Psoas muscle (tissue), 8 donors: ENCODE results near the gene NT5DC1. TPM values are rescaled to one million over a fixed set of nuclear protein-coding genes. Genes with fewer than 3 reads are reported as not detected.

ENCODE experiments used
- ATAC-seq, 4 donors: fragments of 200-7000 bp; cut with Tn5 transposase; one replicate each; pipeline ENCODE4 v1.9.1; 2020; ENCODE audit warnings: moderate library complexity in 3 of 4, mild to moderate bottlenecking in 2 of 4
- DNase-seq, 2 donors: peaks; one replicate each; pipeline ENCODE4 v3.0.0-alpha.2; 2020
- H3K27ac ChIP-seq: fragments of 200-600 bp; one replicate; pipeline ENCODE4 v1.8.0; 2022
- H3K27me3 ChIP-seq, 3 donors: fragments of 200-600 bp in 1 of 3; one replicate each; pipeline versions ENCODE4 v1.6.1 to v1.8.0; 2013 to 2022; ENCODE audit warnings: low read length in 2 of 3, mild to moderate bottlenecking in 2 of 3, moderate library complexity in 1 of 3; ENCODE audit not compliant: insufficient read depth in 3 of 3
- H3K36me3 ChIP-seq, 2 donors: fragments of 200-600 bp in 1 of 2; one replicate each; pipeline versions ENCODE4 v1.6.1 to v1.8.0; 2013 to 2022; ENCODE audit warnings: low read depth in 1 of 2, mild to moderate bottlenecking in 1 of 2, moderate library complexity in 1 of 2; ENCODE audit not compliant: insufficient read depth in 1 of 2
- H3K4me1 ChIP-seq: fragments of 200-600 bp; one replicate; pipeline ENCODE4 v1.8.0; 2022
- H3K4me3 ChIP-seq: fragments of 200-600 bp; one replicate; pipeline ENCODE4 v1.8.0; 2022; ENCODE audit warnings: mild to moderate bottlenecking
- H3K9me3 ChIP-seq: fragments of 200-600 bp; one replicate; pipeline ENCODE4 v1.8.0; 2022
- WGBS, 3 donors: extraction: QIAGEN DNeasy Blood & Tissue Kit; methylation state at CpG; one replicate each; pipeline versions ENCODE4 v1.1.6 to v1.1.7; 2013; 5-methylcytosine and 5-hydroxymethylcytosine counted together
- intact Hi-C, 2 donors: fragments of 100-400 bp; cut with DNase I; formaldehyde crosslinking; loops; one replicate each; pipeline versions ENCODE4 v1.11.0 to v1.14.2; 2022
- polyA plus RNA-seq, 3 donors: library from polyadenylated mRNA; stranded (reverse); fragments of 200-250 nt; gene quantifications; one replicate each; pipeline ENCODE4 v1.2.3, GENCODE V29; 2013
- total RNA-seq, 4 donors: library from RNA; stranded (reverse); fragmentation: NEBNext Ultra II Directional in 2 of 4; extraction: Animal tissue kit (Norgen Biotek cat#: 25700) in 2 of 4; gene quantifications; one replicate each; pipeline versions ENCODE4 v1.2.1 to v1.2.4, GENCODE V29; 2021 to 2023
- TF ChIP-seq, protein P1 (sequence below): fragments of 200-600 bp; IDR thresholded peaks from one replicate; pipeline ENCODE4 v1.8.0; 2022; ENCODE audit warnings: antibody characterized with exemption
- donor health status: healthy with polysubstance abuse.
- donor health status: DM: no; HTN: no; CAD: no; lungs with moderate emphysema.
- donor health status: Bipolar disorder and iron deficiency.
- donor health status: healthy.
- donor health status: DM: yes; HTN: yes; CAD: no.
- donor health status: DM: no; HTN: no; CAD: no.
- donor health status: DM: no; HTN: no; CAD: no.
- donor health status: DM: yes; HTN: yes; CAD: no.

NT5DC1 gene
- total and polyA plus RNA-seq, 7 donors = 4.6 to 30.9 (median 26.7) TPM

GRCh38 chr6:116108836-116109235 lies 8.2 kb downstream of the NT5DC1 start:
- Histone ChIP-seq H3K27ac (no peak overlapping the region), H3K9me3 (no peaks in the 10 kb centered on the region), H3K36me3 (peaks cover 6 to 67% of the 10 kb centered on the region in 2 donors), H3K27me3 (no peaks in the 10 kb centered on the region), H3K4me1 (peaks cover 23% of the 10 kb centered on the region), H3K4me3 (no peak overlapping the region)
- intact Hi-C loops = no loop called here
- WGBS, 3 donors = 20 to 41% (median 27%) methylated on average over 1 of the region's 1 CpG
- DNase-seq (no peak), ATAC-seq (no peak)
- TF ChIP-seq, protein P1, sequence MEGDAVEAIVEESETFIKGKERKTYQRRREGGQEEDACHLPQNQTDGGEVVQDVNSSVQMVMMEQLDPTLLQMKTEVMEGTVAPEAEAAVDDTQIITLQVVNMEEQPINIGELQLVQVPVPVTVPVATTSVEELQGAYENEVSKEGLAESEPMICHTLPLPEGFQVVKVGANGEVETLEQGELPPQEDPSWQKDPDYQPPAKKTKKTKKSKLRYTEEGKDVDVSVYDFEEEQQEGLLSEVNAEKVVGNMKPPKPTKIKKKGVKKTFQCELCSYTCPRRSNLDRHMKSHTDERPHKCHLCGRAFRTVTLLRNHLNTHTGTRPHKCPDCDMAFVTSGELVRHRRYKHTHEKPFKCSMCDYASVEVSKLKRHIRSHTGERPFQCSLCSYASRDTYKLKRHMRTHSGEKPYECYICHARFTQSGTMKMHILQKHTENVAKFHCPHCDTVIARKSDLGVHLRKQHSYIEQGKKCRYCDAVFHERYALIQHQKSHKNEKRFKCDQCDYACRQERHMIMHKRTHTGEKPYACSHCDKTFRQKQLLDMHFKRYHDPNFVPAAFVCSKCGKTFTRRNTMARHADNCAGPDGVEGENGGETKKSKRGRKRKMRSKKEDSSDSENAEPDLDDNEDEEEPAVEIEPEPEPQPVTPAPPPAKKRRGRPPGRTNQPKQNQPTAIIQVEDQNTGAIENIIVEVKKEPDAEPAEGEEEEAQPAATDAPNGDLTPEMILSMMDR = no peak

DNA sequence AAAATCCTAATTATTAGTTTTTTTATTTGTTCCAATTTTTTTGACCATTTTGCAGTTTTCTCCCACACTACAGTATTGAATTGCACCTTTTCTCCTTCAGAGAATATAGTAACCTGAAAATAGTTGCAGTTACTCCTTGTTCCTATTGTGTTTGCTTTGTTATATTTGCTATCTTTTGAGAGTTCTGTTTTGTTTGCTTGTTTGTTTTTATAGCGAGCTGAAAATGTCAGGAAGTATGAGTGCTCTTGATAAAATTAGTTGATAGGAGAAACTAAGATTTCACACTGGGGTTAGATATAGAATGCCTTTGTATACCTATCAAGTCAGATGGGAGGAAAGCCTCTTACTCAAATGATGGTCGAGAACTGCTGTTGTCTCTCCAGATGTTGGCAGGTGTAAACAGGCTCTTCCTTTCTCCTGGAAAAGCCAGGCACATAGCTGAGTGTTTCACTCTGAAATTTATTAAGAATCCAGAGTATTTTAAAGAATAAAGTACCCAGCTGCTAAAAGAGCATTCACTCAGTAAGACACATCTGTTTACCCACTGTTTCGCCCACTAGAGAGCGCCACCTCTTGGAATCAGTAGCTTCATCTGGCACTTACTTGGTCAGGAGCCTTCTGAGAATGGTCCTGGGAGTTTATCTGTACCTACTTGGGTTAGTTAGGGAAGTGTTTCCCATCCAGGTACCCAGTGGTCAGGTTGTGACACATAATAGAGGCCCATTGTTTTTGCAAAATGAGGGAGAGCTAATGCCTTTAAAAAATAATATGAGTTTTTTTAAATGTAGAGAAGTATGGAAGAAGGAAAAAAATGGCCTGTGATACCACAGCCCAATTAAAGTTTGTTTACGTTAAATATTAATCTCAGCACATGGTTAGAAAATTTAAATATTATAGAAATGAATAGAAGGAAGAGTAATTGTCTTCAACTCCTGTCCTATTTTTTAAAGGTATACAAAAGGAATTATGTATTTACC lies 11.2 kb downstream of the NT5DC1 start:
- peaks cover 6 to 94% of the 10 kb centered on the region in 2 donors for H3K36me3 ChIP-seq
- 73 to 91% (median 79%) methylated on average over 5 of the region's 5 CpGs for WGBS, 3 donors
- no peaks in the 10 kb centered on the region for H3K9me3 ChIP-seq
- no peaks in the 10 kb centered on the region for H3K27me3 ChIP-seq
- TF ChIP-seq, protein P1 = peak; percentile 17
- intact Hi-C loops = no loop called here
- H3K27ac ChIP-seq = no peak overlapping the region
- no peaks in the 10 kb centered on the region for H3K4me1 ChIP-seq
- no peak overlapping the region for H3K4me3 ChIP-seq
- no peak for ATAC-seq
- DNase-seq = no peak

GRCh38 chr6:116113386-116113785 lies 12.7 kb downstream of the NT5DC1 start:
- Histone ChIP-seq H3K27me3 (no peaks in the 10 kb centered on the region), H3K4me3 (no peak overlapping the region), H3K36me3 (peaks cover 6 to 98% of the 10 kb centered on the region in 2 donors), H3K27ac (no peak overlapping the region), H3K4me1 (no peaks in the 10 kb centered on the region), H3K9me3 (no peaks in the 10 kb centered on the region)
- DNase-seq = no peak
- ATAC-seq = no peak
- 94 to 100% (median 95%) methylated on average over 2 of the region's 2 CpGs for WGBS, 3 donors
- TF ChIP-seq, protein P1 = no peak
- intact Hi-C loops = no loop called here

- H3K27ac ChIP-seq = no peak overlapping the region
- H3K9me3 ChIP-seq = no peaks in the 10 kb centered on the region
- no peaks in the 10 kb centered on the region for H3K4me1 ChIP-seq
- no peaks in the 10 kb centered on the region for H3K27me3 ChIP-seq
- TF ChIP-seq, protein P1 = no peak
- DNase-seq = no peak
- intact Hi-C loops = no loop called here
- ATAC-seq = no peak
- peaks cover 2 to 87% of the 10 kb centered on the region in 2 donors for H3K36me3 ChIP-seq
- no peak overlapping the region for H3K4me3 ChIP-seq
- WGBS, 3 donors = 92 to 93% (median 93%) methylated on average over 2 of the region's 2 CpGs
Observed at GRCh38 chr6:116115781-116116180, 15.1 kb downstream of the NT5DC1 start.
